H1 (cell line): ENCODE measurements around the gene LIN54. TPM values are rescaled to one million over a fixed set of nuclear protein-coding genes. Genes with fewer than 3 reads are reported as not detected.

Experiments
- CTCF ChIA-PET: fragments of 300-600 bp; sonication (Branson Sonifier 250); formaldehyde crosslinking; loops from one replicate; lab custom pipeline; 2021; ENCODE audit not compliant: partially characterized antibody; lab: Charles Lee
- POLR2A ChIA-PET: fragments of 300-600 bp; sonication (Branson Sonifier 250); formaldehyde crosslinking; loops from one replicate; lab custom pipeline; 2021; ENCODE audit warnings: inconsistent platforms; ENCODE audit not compliant: partially characterized antibody; lab: Charles Lee
- DNase-seq, 2 experiments: peaks; one replicate each; pipeline versions ENCODE4 v3.0.0 to v3.0.0-alpha.2; 2010 to 2022; ENCODE audit warnings: low spot score in 2 of 2, low read depth in 1 of 2, mixed read lengths in 1 of 2
- FAIRE-seq: peaks from 2 replicates; lab custom pipeline; 2011; peaks lifted over from hg19 to GRCh38; lab: Jason Lieb, UNC
- H2AFZ ChIP-seq: 2 replicates; pipeline ENCODE4 v1.8.1; 2012; ENCODE audit warnings: low read length, inconsistent platforms
- H2AK5ac ChIP-seq: 2 replicates; pipeline ENCODE4 v1.6.1; 2013; ENCODE audit warnings: low read depth, low read length
- H2BK120ac ChIP-seq: replicated peaks from 2 replicates; pipeline ENCODE3; 2013; ENCODE audit warnings: low read depth, low read length, inconsistent platforms
- H2BK12ac ChIP-seq: 2 replicates; pipeline ENCODE4 v1.6.1; 2013; ENCODE audit warnings: low read depth, low read length
- H2BK15ac ChIP-seq: 2 replicates; pipeline ENCODE4 v1.6.1; 2013; ENCODE audit warnings: low read length
- H2BK20ac ChIP-seq: 2 replicates; pipeline ENCODE4 v1.6.1; 2013; ENCODE audit warnings: low read length
- H2BK5ac ChIP-seq: 2 replicates; pipeline ENCODE4 v1.6.1; 2013; ENCODE audit warnings: low read depth, low read length
- H3K14ac ChIP-seq: 2 replicates; pipeline ENCODE4 v1.6.1; 2013; ENCODE audit warnings: inconsistent platforms; ENCODE audit not compliant: insufficient read length
- H3K18ac ChIP-seq: 2 replicates; pipeline ENCODE4 v1.6.1; 2013; ENCODE audit warnings: low read length; ENCODE audit errors: extremely low read depth
- H3K23ac ChIP-seq: 2 replicates; pipeline ENCODE4 v1.6.1; 2013; ENCODE audit warnings: inconsistent platforms; ENCODE audit not compliant: insufficient read length
- H3K23me2 ChIP-seq: 2 replicates; pipeline ENCODE4 v1.6.1; 2013; ENCODE audit warnings: low read depth, low read length
- H3K27ac ChIP-seq: 2 replicates; pipeline ENCODE4 v1.6.1; 2011; ENCODE audit warnings: low read depth, low read length, inconsistent platforms
- H3K27me3 ChIP-seq, 4 experiments: replicated peaks in 1 of 4; 1 replicate in 1 of 4; 2 replicates in 3 of 4; pipeline versions ENCODE4 v1.6.1 to v1.8.1; 2011 to 2013; ENCODE audit warnings: low read length in 3 of 4, mild to moderate bottlenecking in 3 of 4, inconsistent platforms in 2 of 4, mixed read lengths in 2 of 4, moderate library complexity in 1 of 4; ENCODE audit not compliant: control insufficient read depth in 3 of 4, insufficient read depth in 3 of 4; ENCODE audit errors: extremely low read depth in 1 of 4
- H3K36me3 ChIP-seq, 4 experiments: 2 replicates each; pipeline versions ENCODE4 v1.6.1 to v1.8.1; 2011 to 2013; ENCODE audit warnings: mild to moderate bottlenecking in 4 of 4, low read length in 3 of 4, moderate library complexity in 2 of 4, control low read depth in 1 of 4, inconsistent platforms in 1 of 4; ENCODE audit not compliant: insufficient read depth in 4 of 4, control insufficient read depth in 2 of 4
- H3K4ac ChIP-seq: replicated peaks from 2 replicates; pipeline ENCODE3; 2013; ENCODE audit warnings: low read length, low read depth, mixed read lengths, inconsistent platforms; ENCODE audit not compliant: insufficient read length
- H3K4me1 ChIP-seq, 4 experiments: replicated peaks in 1 of 4; 1 replicate in 1 of 4; 2 replicates in 3 of 4; pipeline versions ENCODE4 v1.6.1 to v1.8.1; 2011 to 2013; ENCODE audit warnings: low read length in 3 of 4, inconsistent platforms in 2 of 4, mixed read lengths in 1 of 4; ENCODE audit not compliant: insufficient read depth in 4 of 4, control insufficient read depth in 3 of 4
- H3K4me2 ChIP-seq, 2 experiments: 2 replicates each; pipeline versions ENCODE4 v1.6.1 to v1.8.1; 2011 to 2013; ENCODE audit warnings: low read depth in 2 of 2, low read length in 2 of 2, control low read depth in 1 of 2, inconsistent platforms in 1 of 2, mild to moderate bottlenecking in 1 of 2; ENCODE audit not compliant: insufficient read depth in 1 of 2
- H3K4me3 ChIP-seq, 4 experiments: fragments of 200-600, 300-600 bp in 1 of 4; sonication (generic), shearing (Covaris generic), sonication (Bioruptor Twin) in 1 of 4; 2 replicates each; pipeline versions ENCODE4 v1.5.1 to v1.8.1; 2011 to 2016; ENCODE audit warnings: low read length in 4 of 4, low read depth in 3 of 4, control low read depth in 2 of 4, inconsistent platforms in 2 of 4, mild to moderate bottlenecking in 2 of 4, mixed read lengths in 1 of 4, moderate library complexity in 1 of 4; ENCODE audit not compliant: insufficient read depth in 2 of 4; ENCODE audit errors: extremely low read depth in 1 of 4
- H3K56ac ChIP-seq: replicated peaks from 2 replicates; pipeline ENCODE3; 2013; ENCODE audit warnings: low read depth, mild to moderate bottlenecking, mixed read lengths, low read length, inconsistent platforms; ENCODE audit not compliant: insufficient read length
- H3K79me1 ChIP-seq: 2 replicates; pipeline ENCODE4 v1.6.1; 2013; ENCODE audit warnings: low read depth, low read length, control low read depth
- H3K79me2 ChIP-seq, 2 experiments: 2 replicates each; pipeline versions ENCODE4 v1.6.1 to v1.8.1; 2012 to 2013; ENCODE audit warnings: low read length in 2 of 2, mild to moderate bottlenecking in 2 of 2, inconsistent platforms in 1 of 2; ENCODE audit not compliant: insufficient read depth in 2 of 2, control insufficient read depth in 1 of 2
- H3K9ac ChIP-seq, 4 experiments: replicated peaks in 1 of 4; 1 replicate in 1 of 4; 2 replicates in 3 of 4; pipeline versions ENCODE4 v1.6.1 to v1.8.1; 2011 to 2013; ENCODE audit warnings: low read depth in 3 of 4, low read length in 3 of 4, control low read depth in 2 of 4, mild to moderate bottlenecking in 2 of 4, moderate library complexity in 2 of 4, inconsistent platforms in 1 of 4; ENCODE audit errors: extremely low read depth in 1 of 4
- H3K9me3 ChIP-seq, 2 experiments: 2 replicates each; pipeline versions ENCODE4 v1.6.1 to v1.8.1; 2012 to 2013; ENCODE audit warnings: mild to moderate bottlenecking in 2 of 2, moderate library complexity in 2 of 2, control low read depth in 1 of 2, inconsistent platforms in 1 of 2, low read depth in 1 of 2, low read length in 1 of 2, mixed read lengths in 1 of 2; ENCODE audit not compliant: insufficient read depth in 2 of 2
- H4K20me1 ChIP-seq, 2 experiments: replicated peaks in 1 of 2; 2 replicates each; pipeline versions ENCODE3 to v1.8.1; 2011 to 2013; ENCODE audit warnings: inconsistent platforms in 2 of 2, low read length in 2 of 2, mild to moderate bottlenecking in 1 of 2; ENCODE audit not compliant: insufficient read depth in 2 of 2, control insufficient read depth in 1 of 2
- H4K5ac ChIP-seq: 2 replicates; pipeline ENCODE4 v1.6.1; 2013; ENCODE audit warnings: low read length, low read depth, mixed read lengths, inconsistent platforms; ENCODE audit not compliant: insufficient read length
- H4K8ac ChIP-seq: 2 replicates; pipeline ENCODE4 v1.8.0; 2013; ENCODE audit warnings: mild to moderate bottlenecking, moderate library complexity, low read length, inconsistent platforms; ENCODE audit not compliant: insufficient read depth; ENCODE audit errors: extremely low read depth
- H4K91ac ChIP-seq: replicated peaks from 2 replicates; pipeline ENCODE3; 2013; ENCODE audit warnings: low read length, mixed read lengths, inconsistent platforms; ENCODE audit not compliant: insufficient read length
- BRCA1 ChIP-seq: IDR thresholded peaks from 2 replicates; pipeline ENCODE4 v1.6.1; 2012; ENCODE audit warnings: low read depth, low read length, improper control_type of control experiment
- CBX8 ChIP-seq: fragments of 300-800, 300-1000 bp; sonication (generic); IDR thresholded peaks from 2 replicates; pipeline ENCODE4 v1.7.1; 2016; ENCODE audit warnings: low read depth, low read length, borderline replicate concordance
- GABPA ChIP-seq: IDR thresholded peaks from 2 replicates; pipeline ENCODE4 v1.6.1; 2011; ENCODE audit warnings: mild to moderate bottlenecking, low read length, moderate library complexity, borderline replicate concordance; ENCODE audit not compliant: insufficient read depth
- HDAC6 ChIP-seq: IDR thresholded peaks from one replicate; pipeline ENCODE4 v1.7.1; 2012; ENCODE audit warnings: low read depth, mild to moderate bottlenecking, inconsistent platforms, low read length, moderate library complexity
- MAFK ChIP-seq: IDR thresholded peaks from 2 replicates; pipeline ENCODE4 v1.6.1; 2012; ENCODE audit warnings: low read depth, mild to moderate bottlenecking, improper control_type of control experiment, low read length
- POU5F1 ChIP-seq: IDR thresholded peaks from 2 replicates; pipeline ENCODE4 v1.6.1; 2011; ENCODE audit warnings: low read depth, mild to moderate bottlenecking, low read length, moderate library complexity
- RAD21 ChIP-seq, 2 experiments: IDR thresholded peaks in 1 of 2; conservative IDR thresholded peaks in 1 of 2; 2 replicates each; pipeline ENCODE4 v1.6.1; 2011; ENCODE audit warnings: low read depth in 2 of 2, low read length in 2 of 2, improper control_type of control experiment in 1 of 2, inconsistent platforms in 1 of 2, mild to moderate bottlenecking in 1 of 2, moderate library complexity in 1 of 2
- SAP30 ChIP-seq: fragments of 300-600 bp; sonication (generic); IDR thresholded peaks from 2 replicates; pipeline ENCODE4 v1.7.1; 2012; ENCODE audit warnings: low read length, moderate library complexity, mild to moderate bottlenecking, inconsistent platforms; ENCODE audit not compliant: insufficient read depth, insufficient replicate concordance
- SP2 ChIP-seq: IDR thresholded peaks from 2 replicates; pipeline ENCODE4 v1.6.1; 2012; ENCODE audit warnings: mild to moderate bottlenecking, low read length, inconsistent platforms
- SUZ12 ChIP-seq: fragments of 200-600 bp; sonication (generic); IDR thresholded peaks from 2 replicates; pipeline ENCODE4 v1.6.1; 2012; ENCODE audit warnings: mild to moderate bottlenecking, inconsistent platforms, low read length, moderate library complexity, mixed read lengths
- WGBS, 2 experiments: shearing (Covaris generic) in 1 of 2; methylation state at CpG; one replicate each; pipeline versions ENCODE4 v1.1.6 to v1.1.7; 2013 to 2015; ENCODE audit warnings: low lambda C conversion rate in 2 of 2, mixed read lengths in 2 of 2, inconsistent platforms in 1 of 2, low coverage in 1 of 2, missing lambda C conversion rate in 1 of 2; ENCODE audit not compliant: insufficient replicate concordance in 2 of 2, insufficient coverage in 1 of 2, insufficient read length in 1 of 2; ENCODE audit errors: extremely low coverage in 1 of 2, missing lambda C conversion rate in 1 of 2; 5-methylcytosine and 5-hydroxymethylcytosine counted together
- polyA plus RNA-seq, 7 experiments: library from polyadenylated mRNA; depleted of rRNA in 3 of 7; stranded (reverse) in 5 of 7; unstranded in 2 of 7; fragments of >200 nt in 5 of 7; fragments of 200-250 nt in 2 of 7; gene quantifications; 1 replicate in 5 of 7; 2 replicates in 1 of 7; 4 replicates in 1 of 7; pipeline versions ENCODE4 v1.2.1 to v1.2.3, GENCODE V29; 2011 to 2013; ENCODE audit warnings: missing spikeins in 2 of 7, mixed read lengths in 2 of 7
- total RNA-seq: library from RNA; stranded (reverse); fragmentation: NEBNext Ultra II Directional; extraction: Animal tissue kit (Norgen Biotek cat#: 25700); gene quantifications from 2 replicates; pipeline ENCODE4 v1.2.1, GENCODE V29; 2021
- TF ChIP-seq, protein P1 (sequence below): IDR thresholded peaks from 2 replicates; pipeline ENCODE4 v1.6.1; 2011; ENCODE audit warnings: low read depth, mild to moderate bottlenecking, low read length; ENCODE audit not compliant: insufficient read depth

LIN54 gene
- total and polyA plus RNA-seq, 2 of the 8 experiments (the other 6 are each of a cell fraction or from before 2014, with no cell fraction given), result 5.7 to 11.1 TPM

DNA sequence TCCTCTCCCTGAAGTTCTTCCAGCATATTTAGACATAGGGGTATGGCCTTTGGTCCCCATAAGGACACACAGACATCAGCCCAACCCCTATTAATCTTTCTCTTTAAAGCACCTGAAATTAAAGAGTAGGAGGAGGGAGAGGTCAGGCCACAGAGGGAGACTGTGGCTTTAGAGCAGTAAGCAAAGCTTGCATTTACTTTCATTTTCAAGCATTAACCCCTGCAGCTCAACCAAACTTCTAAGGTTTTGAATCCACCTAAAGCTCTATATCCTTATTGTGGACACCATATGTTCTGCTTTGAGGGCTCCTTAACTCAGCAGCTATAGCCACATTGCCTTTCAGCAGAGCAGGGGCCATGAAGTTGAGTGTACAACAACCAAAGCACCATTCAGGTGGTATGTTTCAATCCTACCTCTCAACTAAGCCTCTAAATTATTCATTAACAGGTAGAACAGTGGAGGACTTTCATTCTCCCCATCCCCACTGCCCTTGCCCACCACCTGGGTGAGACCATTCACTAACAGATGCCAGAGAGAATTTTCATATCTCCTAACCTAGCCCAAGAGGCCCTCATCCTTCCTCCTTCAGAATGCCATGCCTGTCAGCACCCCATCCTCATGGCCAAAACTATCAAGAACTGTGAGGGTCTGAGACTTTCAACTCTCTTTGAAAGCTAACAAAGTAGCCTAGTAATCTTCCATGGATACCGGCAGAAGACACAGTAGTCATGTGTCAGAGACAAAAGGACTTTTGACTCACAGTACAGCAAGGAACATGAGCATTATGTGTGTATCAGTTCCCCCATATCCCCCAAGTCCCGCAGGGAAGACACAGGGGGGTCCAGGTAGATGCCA is 20.8 kb downstream of the LIN54 start:
- no peak overlapping the region for H3K4me2 ChIP-seq
- no peak overlapping the region for H2BK5ac ChIP-seq
- no peak overlapping the region for H3K23ac ChIP-seq
- H3K79me2 ChIP-seq, result no peaks in the 10 kb centered on the region
- no peaks in the 10 kb centered on the region for H3K23me2 ChIP-seq
- FAIRE-seq, result no peak
- DNase-seq, result no peak
- no peaks in the 10 kb centered on the region for H3K9me3 ChIP-seq
- H3K9ac ChIP-seq, result no peak overlapping the region
- no peak overlapping the region for H2BK20ac ChIP-seq
- H2BK15ac ChIP-seq, result no peak overlapping the region
- H3K4ac ChIP-seq, result no peak overlapping the region
- no peaks in the 10 kb centered on the region for H4K20me1 ChIP-seq
- H3K4me3 ChIP-seq, result no peak overlapping the region
- no peak overlapping the region for H2AFZ ChIP-seq
- ChIA-PET CTCF (interaction anchor here (0.6 kb wide), 1 partner anchor 458 kb away, joined by 4 read pairs; no protein-coding TSS in a partner anchor), POLR2A (no interaction called here)
- no peak overlapping the region for H3K27ac ChIP-seq
- no peak overlapping the region for H2BK120ac ChIP-seq
- no peak overlapping the region for H4K5ac ChIP-seq
- 92% methylated on average over 2 of the region's 2 CpGs; no CpG with 5 or more reads in 1 of the 2 experiments for WGBS, 2 experiments
- no peak overlapping the region for H3K56ac ChIP-seq
- H3K14ac ChIP-seq, result no peak overlapping the region
- no peak overlapping the region for H2BK12ac ChIP-seq
- H4K91ac ChIP-seq, result no peak overlapping the region
- no peaks in the 10 kb centered on the region for H3K4me1 ChIP-seq
- no peak overlapping the region for H4K8ac ChIP-seq
- no peaks in the 10 kb centered on the region for H3K36me3 ChIP-seq
- no peak overlapping the region for H3K18ac ChIP-seq
- no peaks in the 10 kb centered on the region for H3K27me3 ChIP-seq
- H2AK5ac ChIP-seq, result no peak overlapping the region
- peaks cover 2% of the 10 kb centered on the region; the same call in 1 of the 2 replicates for H3K79me1 ChIP-seq
- TF ChIP-seq GABPA (no peak), RAD21 (IDR thresholded peaks at IDR 0.05 in 1 of 2, conservative IDR thresholded peaks at IDR 0.05 in 1 of 2; ENCODE audit: low read depth in 2 of 2, low read length in 2 of 2) (no peak), CBX8 (no peak), SUZ12 (no peak), SAP30 (no peak), BRCA1 (no peak), MAFK (no peak), HDAC6 (no peak), POU5F1 (no peak), SP2 (no peak)
- TF ChIP-seq, protein P1, sequence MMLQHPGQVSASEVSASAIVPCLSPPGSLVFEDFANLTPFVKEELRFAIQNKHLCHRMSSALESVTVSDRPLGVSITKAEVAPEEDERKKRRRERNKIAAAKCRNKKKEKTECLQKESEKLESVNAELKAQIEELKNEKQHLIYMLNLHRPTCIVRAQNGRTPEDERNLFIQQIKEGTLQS, result no peak
